ENCODE data around the gene HOXA5.

Gene HOXA5

DNA sequence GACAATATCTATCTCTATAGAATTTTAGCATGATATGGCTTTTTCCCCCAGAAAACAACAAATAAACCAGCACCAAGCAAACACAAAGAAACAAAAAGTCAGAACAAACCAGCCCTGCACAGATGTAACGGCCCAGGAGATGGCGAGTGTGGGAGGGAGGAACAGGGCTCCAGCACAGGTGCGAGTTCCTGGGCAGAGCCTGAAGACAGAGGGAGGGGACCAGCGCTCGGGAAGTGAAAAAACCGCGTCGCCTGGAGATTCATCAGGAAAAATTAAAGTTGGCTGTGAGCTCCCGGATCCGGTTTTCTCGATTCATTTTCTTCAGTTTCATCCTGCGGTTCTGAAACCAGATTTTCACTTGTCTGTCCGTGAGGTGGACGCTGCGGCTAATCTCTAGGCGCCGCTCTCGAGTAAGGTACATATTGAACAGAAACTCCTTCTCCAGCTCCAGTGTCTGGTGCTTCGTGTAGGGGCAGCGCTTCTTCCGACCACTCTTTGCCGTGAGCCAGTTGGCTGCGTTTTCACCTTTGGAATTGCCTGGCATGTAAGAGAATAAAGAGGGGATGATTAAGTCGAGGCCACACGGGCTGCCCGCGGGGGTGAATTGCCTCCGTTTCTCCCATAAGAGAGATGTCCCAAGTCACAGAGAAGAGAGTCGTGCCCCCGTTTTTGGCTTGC, 28.3 kb upstream of the HOXA5 start:
- peak overlapping the region; percentile 81 for H3K27ac ChIP-seq
- TF ChIP-seq ZFX (IDR thresholded peaks at IDR 0.05; ENCODE audit: borderline replicate concordance), result no peak
- TF ChIP-seq, protein P1, sequence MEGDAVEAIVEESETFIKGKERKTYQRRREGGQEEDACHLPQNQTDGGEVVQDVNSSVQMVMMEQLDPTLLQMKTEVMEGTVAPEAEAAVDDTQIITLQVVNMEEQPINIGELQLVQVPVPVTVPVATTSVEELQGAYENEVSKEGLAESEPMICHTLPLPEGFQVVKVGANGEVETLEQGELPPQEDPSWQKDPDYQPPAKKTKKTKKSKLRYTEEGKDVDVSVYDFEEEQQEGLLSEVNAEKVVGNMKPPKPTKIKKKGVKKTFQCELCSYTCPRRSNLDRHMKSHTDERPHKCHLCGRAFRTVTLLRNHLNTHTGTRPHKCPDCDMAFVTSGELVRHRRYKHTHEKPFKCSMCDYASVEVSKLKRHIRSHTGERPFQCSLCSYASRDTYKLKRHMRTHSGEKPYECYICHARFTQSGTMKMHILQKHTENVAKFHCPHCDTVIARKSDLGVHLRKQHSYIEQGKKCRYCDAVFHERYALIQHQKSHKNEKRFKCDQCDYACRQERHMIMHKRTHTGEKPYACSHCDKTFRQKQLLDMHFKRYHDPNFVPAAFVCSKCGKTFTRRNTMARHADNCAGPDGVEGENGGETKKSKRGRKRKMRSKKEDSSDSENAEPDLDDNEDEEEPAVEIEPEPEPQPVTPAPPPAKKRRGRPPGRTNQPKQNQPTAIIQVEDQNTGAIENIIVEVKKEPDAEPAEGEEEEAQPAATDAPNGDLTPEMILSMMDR (IDR thresholded peaks at IDR 0.05), result peak; percentile 77

DNA sequence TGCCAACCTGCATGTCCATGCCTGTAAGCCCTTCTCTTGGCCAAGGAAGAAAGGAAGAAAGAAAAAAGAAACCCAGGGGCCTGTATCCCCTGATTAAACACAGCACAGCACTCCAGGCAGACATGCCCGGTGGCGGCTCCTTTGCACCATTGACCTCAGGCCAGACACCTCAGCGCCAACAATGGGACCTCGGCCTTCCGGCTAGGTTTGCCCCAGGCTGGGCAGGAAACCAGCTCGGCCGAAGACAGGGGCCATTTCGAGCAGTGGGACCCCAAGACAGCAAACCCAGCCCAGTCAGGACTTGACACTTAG, 27.8 kb upstream of the HOXA5 start:
- peak overlapping the region; percentile 81; the same call in 1 of the 2 replicates for H3K27ac ChIP-seq
- TF ChIP-seq, protein P1 (IDR thresholded peaks at IDR 0.05), result no peak
- TF ChIP-seq ZFX (IDR thresholded peaks at IDR 0.05; ENCODE audit: borderline replicate concordance), result no peak

DNA sequence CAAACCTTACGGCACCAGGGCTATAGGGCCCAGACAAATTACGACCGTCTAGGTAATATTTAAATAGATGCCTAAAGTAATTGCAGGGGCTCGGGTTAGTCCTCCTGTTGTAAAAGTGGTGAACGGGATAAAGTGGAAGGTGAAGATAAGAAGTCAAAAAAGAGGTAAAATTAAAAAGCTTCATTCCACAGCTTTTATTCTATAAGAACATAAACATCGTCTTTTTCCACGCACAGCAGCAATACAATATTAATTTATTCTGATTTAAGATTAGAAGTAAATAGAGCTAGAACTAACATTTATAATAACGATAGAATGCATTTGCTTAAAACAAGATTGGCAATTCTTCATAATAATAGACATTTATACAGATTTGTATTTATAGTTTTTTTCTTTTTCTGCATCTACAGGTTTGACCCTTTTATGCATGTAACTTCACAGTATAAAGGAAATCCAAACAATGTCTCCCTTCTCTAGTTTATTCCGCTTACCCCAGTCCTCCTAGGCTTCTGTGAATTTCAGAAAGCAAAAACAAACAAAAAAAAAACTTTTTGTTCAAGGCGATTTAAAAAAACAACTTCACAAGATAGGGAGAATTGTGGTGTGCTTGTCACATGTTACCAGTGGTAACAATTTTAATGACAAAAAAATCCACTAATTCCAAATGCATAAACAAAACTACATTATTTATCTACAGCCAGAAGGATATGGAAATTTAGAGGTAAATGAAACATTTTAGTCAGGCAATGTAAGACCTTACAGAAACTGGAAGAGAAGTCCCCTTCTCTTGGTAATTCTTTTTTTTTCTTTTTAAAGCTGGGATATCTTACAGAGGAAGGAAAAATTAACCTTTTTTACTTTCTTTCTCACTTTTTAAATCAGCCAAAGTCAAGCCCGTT, 27.2 kb upstream of the HOXA5 start:
- TF ChIP-seq, protein P1 (IDR thresholded peaks at IDR 0.05), result no peak
- no peak for TF ChIP-seq ZFX (IDR thresholded peaks at IDR 0.05; ENCODE audit: borderline replicate concordance)
- 0 out of 2 replicates have a peak overlapping the region, but pooled peaks have one; percentile 81 for H3K27ac ChIP-seq

DNA sequence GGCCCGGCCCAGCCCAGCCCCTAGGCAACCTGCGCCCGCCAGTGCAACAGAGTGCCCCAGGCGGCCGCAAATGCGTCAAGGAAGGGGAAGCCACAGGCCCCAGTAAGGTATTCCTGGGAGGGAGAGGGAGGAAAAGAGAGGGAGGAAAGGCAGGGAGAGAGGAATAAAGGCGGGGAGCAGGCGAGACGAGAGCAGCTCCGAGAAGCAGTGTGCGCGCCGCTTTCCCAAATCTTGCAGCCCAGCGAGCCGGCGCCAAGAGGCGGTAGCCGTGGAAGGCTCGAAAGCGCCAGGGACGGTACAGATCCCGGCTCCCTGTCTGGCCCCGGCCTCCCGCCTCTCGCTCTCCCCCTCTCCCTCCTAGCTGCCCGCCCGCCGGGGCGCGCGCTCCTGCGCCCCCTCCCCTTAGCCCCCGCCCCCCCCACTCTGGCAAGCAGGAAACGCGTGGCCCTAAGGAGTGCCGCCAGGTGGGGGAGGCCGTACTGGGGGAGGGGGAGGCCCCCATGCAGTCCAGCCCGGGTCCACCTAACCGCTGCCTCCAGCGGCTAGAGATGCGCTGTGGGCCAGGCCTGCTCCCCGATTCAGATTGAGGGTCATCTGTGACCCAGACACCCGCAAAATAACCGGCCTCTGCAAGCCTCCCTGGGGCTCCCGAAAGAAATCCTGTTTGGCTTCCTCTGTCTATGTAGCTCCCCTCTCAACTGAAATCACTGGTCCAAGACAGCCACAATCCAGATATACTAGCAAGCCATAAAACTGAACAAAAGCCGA, 26.4 kb upstream of the HOXA5 start:
- H3K27ac ChIP-seq, result peak overlapping the region; percentile 48

DNA sequence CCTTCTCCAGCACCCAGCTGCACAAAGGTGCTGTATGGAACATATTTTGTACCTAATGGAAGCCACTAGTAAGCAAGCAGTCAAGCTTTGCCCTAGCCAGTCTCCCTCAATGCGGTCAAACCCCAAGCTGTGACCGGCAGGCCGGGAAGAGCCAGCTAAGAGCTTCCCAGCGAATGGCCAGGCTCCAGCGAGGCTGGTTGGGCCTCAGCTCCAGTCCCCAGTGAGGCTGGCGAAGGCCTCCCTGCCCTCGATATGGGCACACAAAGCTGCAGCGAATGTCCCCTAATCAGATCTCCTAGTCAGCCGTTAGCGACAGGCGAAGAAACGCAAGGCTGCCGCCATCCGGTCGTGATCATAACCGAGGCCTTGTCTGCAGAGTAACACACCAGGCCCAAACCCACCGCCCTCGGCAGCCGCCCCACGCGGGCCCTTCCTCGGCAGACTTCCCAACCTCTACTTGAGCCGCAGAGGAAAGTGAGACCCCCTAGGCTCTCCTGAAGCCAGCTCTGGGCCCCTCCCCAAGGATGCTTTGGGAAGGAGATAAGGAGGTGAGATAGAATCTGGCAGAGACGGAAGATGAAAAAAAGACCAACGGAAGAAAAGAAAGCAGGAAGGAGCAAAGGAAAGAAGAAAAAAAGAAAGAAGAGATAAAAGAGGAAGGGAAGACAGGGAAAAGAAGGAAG, 24.9 kb upstream of the HOXA5 start:
- no peak for TF ChIP-seq ZFX (IDR thresholded peaks at IDR 0.05; ENCODE audit: borderline replicate concordance)
- TF ChIP-seq, protein P1 (IDR thresholded peaks at IDR 0.05), result no peak
- peak overlapping the region; percentile 48 for H3K27ac ChIP-seq

More for the DNA sequence above, 26.4 kb upstream of the HOXA5 start:
- no peak for TF ChIP-seq ZFX (IDR thresholded peaks at IDR 0.05; ENCODE audit: borderline replicate concordance)
- TF ChIP-seq, protein P1 (IDR thresholded peaks at IDR 0.05), result 0 out of 2 replicates have a peak, but pooled peaks have one; percentile 13

DNA sequence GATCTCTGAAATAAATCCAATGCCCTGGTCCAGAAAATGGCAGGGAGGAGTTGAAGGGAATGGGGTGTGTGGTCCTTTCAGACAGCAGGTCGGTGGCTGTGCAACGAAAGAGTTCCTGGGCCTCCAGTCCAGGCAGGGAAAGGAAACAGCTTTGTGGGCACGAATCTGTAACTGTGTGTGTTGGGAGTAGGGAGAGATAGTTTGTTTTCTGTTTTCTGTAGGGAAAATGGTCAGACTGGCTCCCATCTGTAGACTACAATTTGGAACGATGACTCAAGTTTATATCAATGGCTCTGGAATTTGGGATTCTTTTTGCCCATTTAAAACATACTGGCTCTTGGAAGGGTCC, 24.4 kb upstream of the HOXA5 start:
- TF ChIP-seq, protein P1 (IDR thresholded peaks at IDR 0.05), result no peak
- no peak for TF ChIP-seq ZFX (IDR thresholded peaks at IDR 0.05; ENCODE audit: borderline replicate concordance)

More for the DNA sequence above, 24.4 kb upstream of the HOXA5 start:
- peak overlapping the region; percentile 48 for H3K27ac ChIP-seq

All from 22Rv1 (cell line).